GM18511 (cell line): ENCODE data around the gene BHMT.

Source experiments
- ATAC-seq: cut with Tn5 transposase; IDR thresholded peaks from one replicate; pipeline ENCODE4 v1.9.1; 2021; ENCODE audit warnings: mild to moderate bottlenecking, moderate library complexity; ENCODE audit not compliant: unreplicated experiment

BHMT gene

DNA sequence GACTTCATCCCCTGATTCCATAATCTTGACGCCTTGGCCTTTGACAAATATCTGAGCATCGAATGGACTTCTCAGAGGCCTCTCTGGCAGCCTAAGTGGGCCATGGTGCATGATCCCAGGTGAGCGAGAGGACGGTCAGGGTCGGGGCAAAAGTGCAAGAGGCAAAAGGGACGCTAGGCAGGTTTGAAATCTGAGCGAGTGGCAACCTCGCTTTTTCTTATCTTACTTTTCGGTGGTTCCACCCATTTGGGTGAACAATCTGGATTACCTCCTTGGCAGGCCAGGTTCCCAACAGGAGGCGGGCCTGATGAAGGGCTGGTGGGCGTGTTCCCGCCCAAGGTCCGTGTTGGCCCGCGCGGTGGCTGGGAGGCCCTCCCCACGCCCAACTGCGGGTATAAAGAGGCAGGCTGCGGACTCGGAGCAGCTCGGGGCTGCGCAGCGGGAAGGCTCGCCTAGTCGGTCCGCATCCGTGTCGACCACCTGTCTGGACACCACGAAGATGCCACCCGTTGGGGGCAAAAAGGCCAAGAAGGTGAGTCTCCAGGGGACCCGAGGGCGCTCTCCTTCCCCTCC lies at the start of gene BHMT:
TSS of gene BHMT (plus strand) at position 423 of the 573 bp plus-strand sequence. CDS start at position 500, 77 bp downstream.
- no peak for ATAC-seq

GRCh38 chr5:79062436-79062835 lies 49.2 kb upstream of the BHMT start:
- ATAC-seq, result no peak

- ATAC-seq, result no peak
Observed at GRCh38 chr5:79069488-79070349, 41.9 kb upstream of the BHMT start, which contains the start of the genes BHMT2 and DMGDH. TSS of gene BHMT2 (plus strand) at chr5:79069767. CDS start at chr5:79069783, 16 bp downstream. TSS of gene DMGDH (minus strand) at chr5:79069674. CDS start at chr5:79069620, 54 bp downstream.

DNA sequence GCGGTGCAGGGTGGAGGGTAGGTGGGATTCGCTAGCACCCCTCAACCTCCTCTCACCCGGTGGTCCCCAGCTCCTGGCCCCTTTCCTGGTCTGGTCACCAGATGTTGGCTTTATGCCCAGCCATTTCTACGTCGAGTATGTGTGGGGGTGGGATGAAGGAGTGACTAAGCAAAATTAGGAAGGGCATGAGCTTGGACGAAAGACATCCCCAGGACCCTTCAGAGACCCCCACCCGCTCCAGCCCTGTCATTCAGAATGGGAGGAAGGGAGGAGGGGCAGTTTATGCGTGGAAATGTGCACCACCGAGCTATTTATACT lies 41.3 kb upstream of the BHMT start:
- ATAC-seq, result no peak

DNA sequence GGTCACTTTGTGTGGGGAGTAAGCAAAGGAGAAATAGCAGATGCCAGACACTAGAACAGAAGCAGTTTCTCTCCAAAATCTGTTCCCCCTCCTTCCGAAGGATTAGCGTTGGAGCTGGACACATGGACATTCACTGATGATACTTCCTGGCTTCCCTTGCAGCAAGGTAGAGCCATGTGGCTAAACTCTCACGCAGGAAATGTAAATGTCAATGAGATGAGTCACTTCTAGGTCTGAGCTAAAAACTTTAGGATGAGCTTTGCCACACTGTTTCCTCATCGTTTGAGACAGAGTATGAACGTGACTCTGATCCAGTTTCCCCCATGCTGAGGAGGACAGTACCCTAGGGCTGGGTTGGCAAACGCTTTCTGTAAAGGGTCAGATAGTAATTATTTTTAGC lies 37.0 kb upstream of the BHMT start:
- ATAC-seq, result no peak

DNA sequence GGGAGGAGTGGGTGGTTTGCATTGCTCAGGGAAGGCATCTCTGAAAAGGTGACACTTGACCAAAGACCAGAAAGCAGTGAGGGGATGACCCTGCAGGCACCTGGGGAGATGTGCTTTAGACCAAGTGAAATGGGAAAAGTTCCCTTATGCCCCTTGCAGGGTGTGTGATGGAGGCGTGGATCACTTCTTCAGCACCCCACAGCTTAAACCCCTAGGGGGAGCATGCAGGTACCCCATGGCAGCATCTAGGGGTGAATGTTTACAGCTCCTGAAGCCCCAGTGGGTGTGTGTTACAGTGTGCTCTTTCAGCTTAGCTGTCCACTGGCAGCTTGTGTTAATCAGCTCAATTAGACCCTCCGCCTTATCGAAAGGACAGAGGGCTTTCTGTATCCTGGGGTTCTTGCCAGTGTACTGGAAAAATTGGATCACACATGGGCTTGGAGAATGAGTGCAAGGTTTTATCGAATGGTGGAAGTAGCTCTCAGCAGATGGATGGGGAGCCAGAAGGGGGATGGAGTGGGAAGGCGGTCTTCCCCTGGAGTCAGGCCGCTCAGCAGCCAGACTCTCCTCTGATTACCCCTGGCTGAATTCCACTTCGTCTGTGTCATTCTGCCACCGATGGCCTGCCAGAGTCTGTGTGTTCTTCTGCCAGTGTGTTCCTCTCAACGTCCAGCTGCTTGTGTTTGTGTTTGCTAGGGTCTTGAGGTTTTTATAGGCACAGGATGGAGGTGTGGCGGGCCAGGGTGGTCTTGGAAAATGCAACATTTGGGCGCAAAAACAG lies 35.8 kb upstream of the BHMT start:
- ATAC-seq, result no peak

DNA sequence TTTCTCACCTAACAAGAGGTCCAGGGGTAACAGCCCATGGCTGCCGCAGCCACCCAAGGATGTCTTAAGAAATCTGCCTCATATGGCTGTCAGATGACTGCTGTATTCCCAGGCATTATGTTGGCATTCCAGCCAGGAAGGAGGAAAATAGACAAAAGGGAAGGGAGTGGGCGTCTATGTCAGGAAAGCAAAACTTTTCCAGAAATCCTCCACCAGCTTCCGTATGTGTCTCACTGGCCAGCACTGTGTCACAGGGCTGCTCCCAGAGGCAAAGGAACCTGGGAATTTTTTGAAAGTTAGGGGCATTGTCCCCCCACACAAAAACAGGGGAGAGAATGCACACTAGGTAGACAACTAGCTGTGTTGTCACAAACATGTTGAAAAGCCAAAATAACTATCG lies 34.8 kb upstream of the BHMT start:
- no peak for ATAC-seq

- ATAC-seq, result no peak
Observed at GRCh38 chr5:79077680-79078365, 33.8 kb upstream of the BHMT start.

- ATAC-seq, result no peak
Observed at GRCh38 chr5:79080804-79081203, 30.8 kb upstream of the BHMT start.

GRCh38 chr5:79081779-79082178 lies 29.8 kb upstream of the BHMT start:
- ATAC-seq, result no peak

DNA sequence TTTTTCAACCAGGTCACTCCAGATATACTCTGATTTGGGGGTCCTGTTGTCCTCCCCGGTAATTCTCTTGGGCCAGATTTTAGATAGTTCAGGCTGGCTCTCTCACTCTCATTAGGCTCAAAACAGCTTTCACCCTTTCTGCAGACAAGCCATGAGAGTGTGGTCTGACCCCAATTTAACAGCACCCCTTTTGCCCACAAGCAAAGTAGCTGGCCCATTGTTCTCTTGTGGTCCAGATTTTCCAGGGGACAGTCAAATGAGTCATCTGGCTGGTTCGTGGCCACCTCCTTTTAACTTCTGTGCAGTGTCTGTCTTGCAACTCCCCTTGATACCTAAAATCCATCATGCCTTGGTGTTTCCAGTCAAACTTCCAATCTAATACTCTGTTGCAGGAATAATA lies 25.5 kb upstream of the BHMT start:
- ATAC-seq, result no peak

- ATAC-seq, result no peak
Observed at GRCh38 chr5:79088507-79088906, 23.1 kb upstream of the BHMT start.

GRCh38 chr5:79091064-79091463 lies 20.5 kb upstream of the BHMT start:
- no peak for ATAC-seq

GRCh38 chr5:79093762-79094161 lies 17.8 kb upstream of the BHMT start:
- no peak for ATAC-seq

GRCh38 chr5:79105868-79106267 lies 5.7 kb upstream of the BHMT start:
- ATAC-seq, result no peak

- no peak for ATAC-seq
Observed at GRCh38 chr5:79107020-79107796, 4.4 kb upstream of the BHMT start.

DNA sequence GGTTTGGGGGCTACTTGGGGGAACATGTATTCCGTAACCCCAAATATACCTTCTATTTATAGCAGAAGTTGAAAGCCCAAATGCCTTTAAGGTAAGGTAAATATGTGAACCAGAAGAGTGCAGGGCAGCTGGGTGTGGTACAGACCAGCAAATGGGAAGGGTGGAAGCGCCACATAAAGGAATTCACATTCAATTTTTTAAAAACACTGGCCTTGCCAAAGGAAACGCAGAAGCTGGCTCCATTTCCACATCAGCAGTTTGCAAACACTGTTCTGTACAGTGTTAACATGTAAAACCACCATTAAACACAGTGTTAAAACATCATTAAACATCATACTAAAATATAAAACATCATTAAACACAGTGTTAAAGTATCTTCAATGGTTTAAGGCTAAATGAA lies 3.5 kb upstream of the BHMT start:
- ATAC-seq, result no peak

GRCh38 chr5:79108792-79109191 lies 2.8 kb upstream of the BHMT start:
- no peak for ATAC-seq

DNA sequence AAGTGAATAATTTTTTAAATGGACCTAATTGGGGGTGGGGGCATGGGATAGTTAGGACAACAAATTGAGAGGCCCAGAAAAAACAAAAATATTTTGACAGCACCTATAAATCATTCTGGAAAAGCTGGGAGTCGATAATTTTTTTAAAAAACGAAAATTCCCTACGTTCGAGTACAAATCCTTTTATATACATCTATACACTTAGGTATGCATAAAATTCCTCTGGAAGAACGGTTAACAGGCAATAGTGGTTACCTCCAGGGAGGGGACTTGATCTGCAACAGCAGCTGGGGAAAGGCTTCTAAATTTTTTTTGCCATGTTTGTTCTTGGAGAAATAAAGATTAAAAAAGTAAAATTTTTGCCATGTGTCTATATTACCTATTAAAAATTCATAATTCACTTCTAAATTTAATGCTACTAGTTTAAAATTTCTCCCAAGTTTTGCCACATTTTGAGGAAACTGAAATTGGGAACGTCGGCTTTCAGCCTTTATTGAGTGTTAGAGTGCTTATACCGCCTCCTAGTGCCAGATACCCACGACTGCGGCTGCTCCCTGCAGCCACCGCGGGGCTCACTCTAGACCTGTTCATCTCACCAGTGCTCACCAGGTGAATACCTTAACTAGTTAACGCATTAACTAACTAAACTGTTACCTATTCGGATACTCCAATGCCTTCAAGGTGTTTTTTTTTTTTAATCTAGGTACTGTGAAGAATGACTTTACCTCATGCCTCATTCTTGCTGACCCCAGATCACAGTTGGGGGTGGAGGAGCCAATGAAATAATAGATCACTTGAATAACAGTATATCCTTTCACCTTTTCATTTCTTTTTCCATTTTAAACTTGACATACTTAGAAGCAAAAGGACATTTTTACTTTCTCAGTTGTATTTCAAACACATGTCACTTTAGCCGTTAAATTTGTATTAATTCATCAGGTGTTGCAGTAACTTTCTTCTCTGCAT lies 1.8 kb upstream of the BHMT start:
- ATAC-seq, result no peak
